Parathyroid adenoma (tissue), 2 donors: Measurements from ENCODE around the gene TMEM132C.

ENCODE experiments used
- H2AFZ ChIP-seq: fragments of 300-600 bp; sonication (generic); one replicate; pipeline ENCODE4 v1.7.0; 2017; ENCODE audit warnings: antibody characterized with exemption, mild to moderate bottlenecking
- H3K27ac ChIP-seq: fragments of 300-600 bp; sonication (generic); one replicate; pipeline ENCODE4 v1.7.0; 2017
- H3K27me3 ChIP-seq: fragments of 300-600 bp; sonication (generic); one replicate; pipeline ENCODE4 v1.7.0; 2017; ENCODE audit warnings: low read length; ENCODE audit not compliant: control insufficient read depth, insufficient read depth
- H3K36me3 ChIP-seq: fragments of 300-600 bp; sonication (generic); one replicate; pipeline ENCODE4 v1.7.0; 2017; ENCODE audit warnings: low read length; ENCODE audit not compliant: control insufficient read depth, insufficient read depth
- H3K4me1 ChIP-seq: fragments of 300-600 bp; sonication (generic); one replicate; pipeline ENCODE4 v1.7.0; 2017; ENCODE audit warnings: control low read depth
- H3K4me2 ChIP-seq: fragments of 300-600 bp; sonication (generic); one replicate; pipeline ENCODE4 v1.7.0; 2017; ENCODE audit warnings: low read length
- H3K4me3 ChIP-seq: fragments of 300-600 bp; sonication (generic); one replicate; pipeline ENCODE4 v1.7.0; 2017; ENCODE audit warnings: low read depth, low read length
- H3K79me2 ChIP-seq: fragments of 300-600 bp; sonication (generic); one replicate; pipeline ENCODE4 v1.7.0; 2017; ENCODE audit warnings: control low read depth
- H3K9ac ChIP-seq: fragments of 300-600 bp; sonication (generic); one replicate; pipeline ENCODE4 v1.7.0; 2017; ENCODE audit warnings: mild to moderate bottlenecking
- H3K9me3 ChIP-seq: fragments of 300-600 bp; sonication (generic); one replicate; pipeline ENCODE4 v1.7.0; 2017; ENCODE audit warnings: low read length; ENCODE audit not compliant: control insufficient read depth
- TF ChIP-seq, protein P1 (sequence below): fragments of 300-600 bp; sonication (generic); IDR thresholded peaks from one replicate; pipeline ENCODE4 v1.7.0; 2017; ENCODE audit warnings: antibody characterized with exemption, mild to moderate bottlenecking
- donor health status: primary hyperparathyroidism.

The TMEM132C gene

GRCh38 chr12:128336204-128337070 is 69.5 kb downstream of the TMEM132C start:
- no peaks in the 10 kb centered on the region for H3K36me3 ChIP-seq
- H3K4me2 ChIP-seq = no peak overlapping the region
- no peak overlapping the region for H3K9ac ChIP-seq
- H3K4me1 ChIP-seq = no peaks in the 10 kb centered on the region
- H3K27ac ChIP-seq = no peak overlapping the region
- no peaks in the 10 kb centered on the region for H3K79me2 ChIP-seq
- H3K9me3 ChIP-seq = no peaks in the 10 kb centered on the region
- no peak overlapping the region for H2AFZ ChIP-seq
- no peak overlapping the region for H3K4me3 ChIP-seq
- TF ChIP-seq, protein P1, sequence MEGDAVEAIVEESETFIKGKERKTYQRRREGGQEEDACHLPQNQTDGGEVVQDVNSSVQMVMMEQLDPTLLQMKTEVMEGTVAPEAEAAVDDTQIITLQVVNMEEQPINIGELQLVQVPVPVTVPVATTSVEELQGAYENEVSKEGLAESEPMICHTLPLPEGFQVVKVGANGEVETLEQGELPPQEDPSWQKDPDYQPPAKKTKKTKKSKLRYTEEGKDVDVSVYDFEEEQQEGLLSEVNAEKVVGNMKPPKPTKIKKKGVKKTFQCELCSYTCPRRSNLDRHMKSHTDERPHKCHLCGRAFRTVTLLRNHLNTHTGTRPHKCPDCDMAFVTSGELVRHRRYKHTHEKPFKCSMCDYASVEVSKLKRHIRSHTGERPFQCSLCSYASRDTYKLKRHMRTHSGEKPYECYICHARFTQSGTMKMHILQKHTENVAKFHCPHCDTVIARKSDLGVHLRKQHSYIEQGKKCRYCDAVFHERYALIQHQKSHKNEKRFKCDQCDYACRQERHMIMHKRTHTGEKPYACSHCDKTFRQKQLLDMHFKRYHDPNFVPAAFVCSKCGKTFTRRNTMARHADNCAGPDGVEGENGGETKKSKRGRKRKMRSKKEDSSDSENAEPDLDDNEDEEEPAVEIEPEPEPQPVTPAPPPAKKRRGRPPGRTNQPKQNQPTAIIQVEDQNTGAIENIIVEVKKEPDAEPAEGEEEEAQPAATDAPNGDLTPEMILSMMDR = no peak
- peaks cover 3% of the 10 kb centered on the region for H3K27me3 ChIP-seq

DNA sequence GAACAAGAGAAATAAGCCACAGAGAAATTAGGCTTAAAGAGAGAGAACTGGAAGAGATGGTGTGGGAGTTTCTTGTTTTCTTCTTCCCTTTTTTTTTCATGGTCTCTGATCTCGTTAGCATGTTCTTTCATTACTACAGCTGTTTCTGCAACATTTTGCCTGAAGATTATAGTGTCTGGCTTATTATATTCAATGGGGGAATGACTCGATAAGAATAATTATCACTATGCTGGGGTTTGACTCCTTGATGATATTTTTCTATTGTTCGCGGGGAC is 70.0 kb downstream of the TMEM132C start:
- Histone ChIP-seq H3K27me3 (peaks cover 3% of the 10 kb centered on the region), H3K9ac (no peak overlapping the region), H3K36me3 (no peaks in the 10 kb centered on the region), H2AFZ (no peak overlapping the region), H3K9me3 (no peaks in the 10 kb centered on the region), H3K4me2 (no peak overlapping the region), H3K27ac (no peak overlapping the region), H3K4me1 (no peaks in the 10 kb centered on the region), H3K4me3 (no peak overlapping the region), H3K79me2 (no peaks in the 10 kb centered on the region)
- TF ChIP-seq, protein P1 = no peak

DNA sequence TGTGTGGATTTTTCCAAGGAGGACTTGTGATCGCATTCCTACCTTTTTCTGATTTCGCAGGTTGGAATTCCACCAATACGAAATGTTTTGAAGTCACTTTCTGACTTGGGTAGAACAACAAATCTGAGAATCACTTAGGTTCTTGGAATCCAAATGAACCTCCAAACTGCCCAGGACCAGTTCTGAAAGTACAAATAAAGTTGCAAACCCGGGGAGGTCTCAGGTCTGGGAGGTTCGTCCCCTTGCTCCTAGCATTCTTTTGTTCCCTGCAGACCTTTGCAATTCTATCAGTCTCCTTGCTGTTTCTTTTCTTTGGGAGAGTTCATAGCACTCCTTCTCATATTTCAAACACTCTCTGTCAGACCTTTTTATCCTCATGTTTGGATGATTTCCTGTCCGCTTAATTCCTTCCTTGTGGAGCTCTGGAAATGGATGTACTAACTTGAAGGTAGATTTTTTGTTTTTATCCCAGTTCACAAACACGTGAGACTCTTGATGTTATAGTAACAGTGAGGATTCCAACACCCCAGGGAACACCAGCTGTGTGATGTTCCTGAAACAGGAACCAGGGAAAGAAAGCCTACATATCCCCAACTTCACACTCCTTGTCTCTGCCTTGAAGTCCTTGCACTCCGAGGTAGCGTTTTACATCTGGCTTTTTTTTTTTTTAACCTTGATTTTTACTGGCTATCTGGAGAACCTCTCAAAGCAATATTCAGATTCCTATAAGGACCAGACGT is 70.6 kb downstream of the TMEM132C start:
- Histone ChIP-seq H3K36me3 (no peaks in the 10 kb centered on the region), H2AFZ (no peak overlapping the region), H3K4me3 (no peak overlapping the region), H3K9me3 (no peaks in the 10 kb centered on the region), H3K27me3 (peaks cover 3% of the 10 kb centered on the region), H3K79me2 (no peaks in the 10 kb centered on the region), H3K4me2 (no peak overlapping the region), H3K4me1 (no peaks in the 10 kb centered on the region), H3K27ac (no peak overlapping the region), H3K9ac (no peak overlapping the region)
- TF ChIP-seq, protein P1 = no peak

GRCh38 chr12:128338386-128339125 is 71.6 kb downstream of the TMEM132C start:
- Histone ChIP-seq H3K4me2 (no peak overlapping the region), H3K27ac (no peak overlapping the region), H3K27me3 (peaks cover 3% of the 10 kb centered on the region), H2AFZ (no peak overlapping the region), H3K9ac (no peak overlapping the region), H3K9me3 (no peaks in the 10 kb centered on the region), H3K36me3 (no peaks in the 10 kb centered on the region), H3K4me1 (no peaks in the 10 kb centered on the region), H3K79me2 (no peaks in the 10 kb centered on the region), H3K4me3 (no peak overlapping the region)
- TF ChIP-seq, protein P1 = no peak
